ENCODE results near the gene ADAMTS8.

Gene ADAMTS8

GRCh38 chr11:130418210-130418609 is 10.2 kb downstream of the ADAMTS8 start:
- no peak for DNase-seq

GRCh38 chr11:130416906-130417305 is 11.5 kb downstream of the ADAMTS8 start:
- no peak for DNase-seq

DNA sequence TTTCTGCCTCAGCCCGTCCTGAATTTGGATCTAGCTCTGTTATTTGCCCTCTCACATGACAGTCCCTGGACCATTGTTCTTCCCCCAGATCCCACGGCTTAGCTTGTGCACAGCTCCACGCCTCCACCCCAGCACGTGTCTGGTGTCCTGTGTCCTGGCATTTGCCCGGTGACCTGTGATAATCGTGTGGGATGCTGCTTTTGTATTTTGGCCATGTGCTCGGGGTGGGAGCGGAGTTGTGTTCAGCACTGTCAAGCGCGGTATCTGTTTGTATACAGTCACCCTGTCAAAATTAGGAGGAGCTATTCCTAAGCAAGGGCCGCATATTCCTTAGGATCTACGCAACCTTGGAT is 11.9 kb downstream of the ADAMTS8 start:
- no peak for DNase-seq

- DNase-seq = no peak
Measured at GRCh38 chr11:130415731-130416529, 12.5 kb downstream of the ADAMTS8 start.

GRCh38 chr11:130414107-130415080 is 14.0 kb downstream of the ADAMTS8 start:
- no peak for DNase-seq

DNA sequence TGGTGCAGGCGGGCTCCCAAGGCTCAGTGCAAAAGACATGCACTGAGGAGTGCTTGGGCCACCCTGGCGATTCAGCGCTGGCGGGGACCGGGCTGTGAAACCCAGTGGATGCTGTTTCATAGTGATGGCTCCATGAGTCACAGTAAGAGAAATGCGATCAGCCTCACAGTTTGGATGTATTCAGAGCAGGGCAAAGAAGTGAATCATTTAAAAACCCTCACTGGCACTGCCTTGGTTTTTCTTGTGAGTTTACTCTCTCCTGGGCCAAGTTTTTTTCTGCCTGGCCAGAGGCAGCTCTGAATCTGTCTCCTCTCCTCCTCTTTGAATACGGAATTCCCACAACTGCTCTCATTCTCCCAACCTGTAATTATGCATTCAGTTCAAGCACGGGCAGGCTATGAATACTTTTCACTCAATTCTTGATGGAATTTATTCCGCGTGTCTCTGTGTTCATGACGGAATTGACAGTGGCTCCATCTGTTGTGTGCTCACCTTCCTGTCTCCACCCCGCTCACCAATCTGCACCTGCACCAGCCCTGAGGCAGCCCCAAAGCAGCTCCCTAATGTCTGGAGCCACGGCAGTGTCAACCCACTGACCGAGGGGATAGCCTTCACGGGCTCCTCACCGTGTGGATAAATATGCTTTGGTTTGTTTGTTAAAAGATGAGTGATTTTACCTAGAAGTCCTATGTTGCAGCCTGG is 14.9 kb downstream of the ADAMTS8 start:
- no peak for DNase-seq

DNA sequence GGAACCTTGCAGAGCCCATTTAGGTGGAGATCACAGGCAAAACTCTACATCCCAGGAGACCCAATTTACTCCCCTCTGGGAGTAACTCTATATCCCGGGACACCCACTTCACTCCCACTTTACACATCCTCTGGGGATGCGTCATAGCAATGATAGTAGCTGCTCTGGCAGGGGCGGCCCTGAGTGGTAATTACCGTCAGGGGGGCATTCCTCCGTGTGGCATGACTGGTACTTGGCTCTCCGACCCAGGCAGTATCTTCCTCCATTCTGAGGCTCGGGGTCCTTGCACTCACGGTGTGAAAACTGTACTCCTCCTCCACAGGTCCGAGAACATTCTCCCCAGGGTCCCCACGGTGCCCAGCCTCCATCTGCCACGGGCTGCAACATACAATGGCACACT is 17.2 kb downstream of the ADAMTS8 start:
- no peak for DNase-seq

GRCh38 chr11:130409594-130410388 is 18.6 kb downstream of the ADAMTS8 start:
- DNase-seq = no peak

GRCh38 chr11:130408901-130409300 is 19.5 kb downstream of the ADAMTS8 start:
- DNase-seq = no peak

DNA sequence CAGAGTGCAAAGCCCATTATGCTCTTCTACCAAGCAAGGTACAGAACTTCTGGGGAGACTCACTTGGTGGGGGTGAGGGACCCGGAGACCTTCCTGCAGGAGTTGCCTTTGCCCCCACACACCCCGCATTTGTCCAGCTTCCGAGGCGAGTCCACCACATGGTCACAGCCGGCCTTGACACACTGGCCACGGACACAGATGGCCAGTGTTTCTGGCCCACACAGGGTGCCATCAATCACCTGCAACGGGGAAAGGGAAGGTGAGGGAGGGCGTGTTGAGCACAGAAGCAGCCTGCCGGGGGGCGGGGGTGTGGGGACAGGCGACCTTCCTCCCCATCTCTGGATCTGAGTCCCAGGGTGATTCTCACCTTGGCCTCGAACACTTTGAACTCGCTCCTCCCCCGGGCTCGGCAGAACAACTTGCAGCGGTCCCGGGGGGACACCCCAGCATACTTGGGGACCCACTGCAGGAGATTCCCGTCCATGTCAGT is 20.0 kb downstream of the ADAMTS8 start:
- no peak for DNase-seq

DNA sequence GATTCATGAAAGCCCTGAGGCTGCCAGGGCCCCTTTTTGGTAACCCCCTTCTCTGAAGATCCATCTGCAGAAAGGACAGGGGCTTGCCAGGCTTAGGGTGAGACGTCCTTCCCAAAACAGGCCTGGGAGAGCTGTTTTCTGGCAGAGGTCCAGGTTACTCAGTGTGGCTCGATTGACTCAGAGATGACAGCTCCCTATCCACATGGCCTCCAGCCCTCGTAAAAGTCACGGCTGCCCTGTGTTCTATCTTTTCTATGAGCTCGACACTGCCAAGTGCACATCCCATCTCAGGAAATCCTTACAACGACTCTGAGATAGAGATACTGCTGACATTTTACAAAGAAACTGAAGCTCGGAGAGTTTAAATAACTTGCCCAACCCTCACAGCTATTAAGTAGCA is 20.4 kb downstream of the ADAMTS8 start:
- DNase-seq = no peak

DNA sequence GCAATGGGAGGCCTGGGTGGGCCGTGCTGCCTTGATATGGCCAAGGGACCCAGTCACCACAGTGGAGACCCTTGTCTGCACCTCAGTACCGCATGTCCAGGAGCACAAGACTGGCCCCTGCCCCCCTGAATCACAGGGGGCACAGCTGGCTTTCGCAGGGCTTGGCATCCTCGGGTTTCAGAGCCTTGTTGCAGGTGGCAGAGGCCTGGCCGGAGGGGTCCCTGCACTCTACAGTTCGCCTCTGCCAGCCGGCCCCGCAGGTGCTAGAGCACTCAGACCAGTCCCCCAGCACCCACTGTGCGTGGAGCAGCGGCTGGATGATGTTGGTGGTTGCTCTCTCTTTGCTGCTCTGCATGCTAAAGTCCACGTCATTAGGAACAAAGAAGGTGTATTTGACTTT is 23.0 kb downstream of the ADAMTS8 start:
- no peak for DNase-seq

DNA sequence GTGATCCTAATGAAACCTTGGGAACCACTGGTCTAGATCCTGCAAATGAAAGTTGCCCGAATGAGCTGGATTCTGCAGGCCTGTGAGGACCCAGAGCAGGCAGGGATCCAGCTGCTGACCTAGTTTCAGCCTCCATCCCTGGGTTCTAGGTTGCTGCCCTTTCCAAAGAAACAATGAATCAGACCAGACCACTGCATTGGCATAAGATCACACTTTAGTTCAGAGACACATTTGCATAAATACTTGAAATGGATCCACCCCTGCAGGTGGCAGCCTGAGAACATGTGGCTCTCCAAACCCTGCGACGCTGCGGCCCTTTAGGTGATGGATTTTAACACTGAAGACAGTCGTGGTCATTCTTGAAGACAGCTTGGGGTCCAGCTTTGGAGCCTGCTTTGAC is 23.7 kb downstream of the ADAMTS8 start:
- no peak for DNase-seq

- no peak for DNase-seq
Measured at GRCh38 chr11:130403967-130404366, 24.4 kb downstream of the ADAMTS8 start.

DNA sequence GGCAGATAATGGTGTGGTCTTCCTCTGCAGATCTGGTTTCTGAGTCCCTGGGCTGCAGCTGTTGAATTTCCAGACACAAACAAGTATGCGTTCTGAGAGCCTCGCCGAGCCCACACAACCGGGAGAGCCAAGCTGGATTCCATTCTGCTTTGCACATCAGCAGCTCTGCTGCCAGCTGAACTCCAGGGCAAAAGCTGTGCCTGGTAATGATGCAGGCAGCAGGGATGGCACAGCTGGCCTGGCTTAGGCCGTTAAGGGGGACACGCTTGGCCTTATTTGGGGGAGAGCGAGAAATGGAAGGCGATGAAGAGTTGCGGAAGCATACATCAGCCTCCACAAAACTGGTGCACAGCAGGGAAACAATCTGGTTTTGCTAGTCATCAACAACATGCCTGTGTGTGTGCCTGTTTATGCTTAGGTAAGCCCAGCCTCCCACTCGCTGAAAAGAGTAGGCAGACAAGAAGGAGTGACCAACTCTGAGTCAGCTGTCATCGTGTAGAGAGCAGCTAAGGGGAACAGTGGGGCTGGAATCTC is 25.1 kb downstream of the ADAMTS8 start:
- DNase-seq = no peak

GRCh38 chr11:130402570-130402969 is 25.8 kb downstream of the ADAMTS8 start:
- no peak for DNase-seq

DNA sequence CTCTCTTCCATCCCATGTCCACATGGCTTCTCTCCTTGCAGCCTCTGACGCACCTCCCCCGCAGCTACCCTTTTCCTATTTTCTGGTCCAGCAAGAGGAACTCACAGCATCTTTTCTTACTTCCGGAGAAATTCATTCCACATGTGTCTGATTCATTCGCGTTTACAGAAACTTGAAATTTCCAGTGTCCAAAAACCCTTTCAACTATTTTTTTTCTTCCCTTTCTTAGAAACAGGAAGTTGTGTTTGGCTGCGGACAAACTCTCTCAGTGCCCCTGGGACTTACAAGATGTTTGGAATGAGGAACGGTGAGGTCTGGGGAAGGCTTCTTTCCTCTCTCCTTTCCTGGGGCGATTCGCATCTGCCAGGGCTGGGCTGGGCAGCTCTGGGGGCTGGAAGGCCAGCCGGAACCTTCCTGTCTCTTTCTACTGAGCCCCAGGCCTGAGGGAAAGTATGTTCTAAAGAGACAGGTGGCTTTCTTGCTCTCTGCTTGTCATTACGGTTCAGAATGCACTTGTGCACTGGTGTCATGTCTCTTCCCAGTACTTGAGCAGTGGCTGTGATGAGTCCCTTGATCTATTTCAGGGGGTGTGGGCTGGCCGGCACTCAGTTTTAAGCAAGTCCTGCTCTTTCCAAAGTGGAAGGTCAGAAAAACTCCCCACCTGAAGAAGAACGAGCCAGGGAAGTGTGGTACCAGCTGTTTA is 27.5 kb downstream of the ADAMTS8 start:
- no peak for DNase-seq

DNA sequence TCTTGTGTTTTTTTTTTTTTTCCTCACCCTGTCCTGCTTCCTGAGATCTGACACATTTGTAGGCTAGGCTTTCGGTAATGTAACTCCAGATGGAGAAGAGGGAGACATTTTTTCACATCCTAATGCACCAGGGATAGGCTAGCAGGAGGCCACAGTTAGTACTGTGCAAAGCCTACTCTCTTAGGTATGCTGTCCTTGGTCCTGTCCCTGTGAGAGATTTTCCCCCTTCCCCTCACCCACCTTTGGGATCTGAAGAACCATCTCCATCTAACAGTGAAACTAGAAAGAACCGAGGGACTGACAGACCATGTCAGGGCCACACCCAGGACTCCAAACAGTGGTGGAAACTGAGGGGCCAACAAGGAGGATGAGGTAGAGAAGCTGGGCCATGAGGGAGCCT is 29.2 kb downstream of the ADAMTS8 start:
- DNase-seq = no peak

GRCh38 chr11:130397780-130398179 is 30.6 kb downstream of the ADAMTS8 start:
- no peak for DNase-seq

- DNase-seq = no peak
Measured at GRCh38 chr11:130396965-130397364, 31.4 kb downstream of the ADAMTS8 start.

- DNase-seq = no peak
Measured at GRCh38 chr11:130394615-130395014, 33.8 kb downstream of the ADAMTS8 start.
